Measurements from ENCODE around the gene RHBDL2.

DNA sequence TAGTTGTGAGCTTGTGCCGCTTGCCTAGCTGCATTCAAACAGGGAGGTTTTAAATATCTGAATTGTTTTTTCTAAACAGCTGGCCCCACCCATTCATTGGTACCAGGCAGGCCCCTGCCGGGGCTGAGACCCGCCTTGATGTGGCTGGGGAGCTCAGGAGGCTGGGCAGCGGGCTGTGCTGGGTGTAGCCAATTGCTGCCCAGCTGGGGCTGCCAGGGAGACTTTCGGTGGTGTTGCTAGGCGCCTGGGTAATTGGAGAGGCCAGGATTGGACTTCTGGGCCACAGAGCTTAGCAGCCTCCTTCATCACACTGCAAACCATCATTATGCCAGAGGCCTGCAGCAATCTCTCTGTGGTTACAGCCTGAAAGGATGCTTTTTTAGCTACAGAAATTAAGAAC is 12.2 kb downstream of the RHBDL2 start:
- no peak for TF ChIP-seq CC2D1A (IDR thresholded peaks at IDR 0.05)
- no peak for TF ChIP-seq KDM5B (IDR thresholded peaks at IDR 0.05; ENCODE audit: insufficient replicate concordance, low read depth, low read length)
- no peak for TF ChIP-seq ETS2 (tag; IDR thresholded peaks at IDR 0.05; ENCODE audit: borderline replicate concordance, poor library complexity, severe bottlenecking)
- TF ChIP-seq ZBTB33 (CRISPR knock-in tag; IDR thresholded peaks at IDR 0.05), result no peak
- TF ChIP-seq ARNT (IDR thresholded peaks at IDR 0.05), result no peak

Data from K562 (cell line).